ENCODE results near the gene FARS2. TPM values are rescaled to one million over a fixed set of nuclear protein-coding genes. Genes with fewer than 3 reads are reported as not detected.

The FARS2 gene
- total and polyA plus RNA-seq, 2 donors (not counting 1 experiment from before 2014, with no cell fraction given) = 33.0 to 35.5 TPM

- CTCF ChIA-PET = no interaction called here
Observed at GRCh38 chr6:5435449-5435848, 174.1 kb downstream of the FARS2 start.

DNA sequence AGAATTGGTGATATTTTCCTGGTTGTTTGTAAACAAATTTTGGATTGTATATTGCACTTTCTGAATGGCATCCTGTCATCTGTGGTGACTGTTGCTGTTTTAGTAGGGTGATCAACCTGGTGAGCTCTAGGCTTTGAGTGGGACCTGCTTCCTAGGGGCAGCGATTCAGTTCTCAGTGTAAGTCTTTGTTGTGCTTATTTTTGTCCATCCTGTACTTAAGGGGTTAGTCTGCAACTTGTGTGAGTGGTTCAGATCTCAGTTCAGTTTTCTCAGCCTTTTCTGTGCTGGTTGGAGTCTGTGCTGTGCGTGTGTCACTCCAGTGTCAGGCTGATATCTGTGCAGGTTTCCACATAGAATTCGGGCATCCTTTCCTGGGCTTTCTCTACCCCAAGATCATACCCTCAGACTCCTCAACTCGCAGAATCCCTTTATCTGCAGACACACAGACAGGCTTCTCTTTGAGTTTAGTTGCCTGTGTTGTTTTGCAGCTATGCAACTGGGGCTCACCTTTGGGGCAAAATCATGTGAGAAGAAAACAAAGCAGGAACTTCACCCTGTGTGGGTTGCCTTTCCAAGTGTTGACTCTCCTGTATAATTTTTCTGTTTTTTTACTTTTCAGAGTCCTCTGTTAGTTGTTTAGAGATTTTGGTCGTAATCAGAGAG lies 177.7 kb downstream of the FARS2 start:
- Mint-ChIP-seq H3K4me3 (no peak overlapping the region), H3K9me3 (ENCODE audit: insufficient read depth) (peaks cover 5% of the 10 kb centered on the region), H3K27me3 (no peaks in the 10 kb centered on the region), H3K27ac (no peak overlapping the region), H3K4me1 (peaks cover 9% of the 10 kb centered on the region)
- H3K9me3 ChIP-seq (ENCODE audit: control extremely low read depth in 1 of 3, control insufficient read depth in 2 of 3, insufficient read depth in 1 of 3, low read length in 2 of 3) = peaks cover 0 to 3% (median 2%) of the 10 kb centered on the region in 3 donors
- no peak overlapping the region for H3K27ac ChIP-seq (ENCODE audit: low read length in 2 of 2)
- H2AFZ ChIP-seq (ENCODE audit: insufficient read depth, low read depth, low read length, poor library complexity, severe bottlenecking) = no peak overlapping the region
- H3K9ac ChIP-seq (ENCODE audit: low read length) = no peak overlapping the region
- no peaks in the 10 kb centered on the region for H4K20me1 ChIP-seq (ENCODE audit: control insufficient read depth, insufficient read depth, low read length, poor library complexity, severe bottlenecking)
- H3K4me2 ChIP-seq (replicated peaks; ENCODE audit: low read depth, low read length, poor library complexity, severe bottlenecking) = no peak overlapping the region
- H3K27me3 ChIP-seq (replicated peaks in 1 of 4; ENCODE audit: control extremely low read depth in 1 of 4, control insufficient read depth in 3 of 4, insufficient read depth in 4 of 4, low read length in 3 of 4) = no peaks in the 10 kb centered on the region
- no peak for TF ChIP-seq EZH2 (IDR thresholded peaks at IDR 0.05; ENCODE audit: borderline replicate concordance, insufficient read depth, low read depth, low read length, poor library complexity, severe bottlenecking)
- TF ChIP-seq, protein P1, sequence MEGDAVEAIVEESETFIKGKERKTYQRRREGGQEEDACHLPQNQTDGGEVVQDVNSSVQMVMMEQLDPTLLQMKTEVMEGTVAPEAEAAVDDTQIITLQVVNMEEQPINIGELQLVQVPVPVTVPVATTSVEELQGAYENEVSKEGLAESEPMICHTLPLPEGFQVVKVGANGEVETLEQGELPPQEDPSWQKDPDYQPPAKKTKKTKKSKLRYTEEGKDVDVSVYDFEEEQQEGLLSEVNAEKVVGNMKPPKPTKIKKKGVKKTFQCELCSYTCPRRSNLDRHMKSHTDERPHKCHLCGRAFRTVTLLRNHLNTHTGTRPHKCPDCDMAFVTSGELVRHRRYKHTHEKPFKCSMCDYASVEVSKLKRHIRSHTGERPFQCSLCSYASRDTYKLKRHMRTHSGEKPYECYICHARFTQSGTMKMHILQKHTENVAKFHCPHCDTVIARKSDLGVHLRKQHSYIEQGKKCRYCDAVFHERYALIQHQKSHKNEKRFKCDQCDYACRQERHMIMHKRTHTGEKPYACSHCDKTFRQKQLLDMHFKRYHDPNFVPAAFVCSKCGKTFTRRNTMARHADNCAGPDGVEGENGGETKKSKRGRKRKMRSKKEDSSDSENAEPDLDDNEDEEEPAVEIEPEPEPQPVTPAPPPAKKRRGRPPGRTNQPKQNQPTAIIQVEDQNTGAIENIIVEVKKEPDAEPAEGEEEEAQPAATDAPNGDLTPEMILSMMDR (IDR thresholded peaks at IDR 0.05) = no peak
- intact Hi-C loops (cut with micrococcal nuclease) = no loop called here
- H3K4me1 ChIP-seq (ENCODE audit: control insufficient read depth in 2 of 2, insufficient read depth in 2 of 2, low read length in 2 of 2) = no peaks in the 10 kb centered on the region
- H3K79me2 ChIP-seq (ENCODE audit: control insufficient read depth, insufficient read depth, low read length) = no peaks in the 10 kb centered on the region
- ATAC-seq (ENCODE audit: low read depth) (no peak), DNase-seq (no peak)
- ChIA-PET POLR2A (no interaction called here), CTCF (no interaction called here)
- 100% methylated on average over 2 of the region's 5 CpGs for WGBS (ENCODE audit: insufficient coverage)
- H3K4me3 ChIP-seq (ENCODE audit: control extremely low read depth in 1 of 5, extremely low read depth in 1 of 5, insufficient read depth in 1 of 5, low read depth in 2 of 5, low read length in 4 of 5) = no peak overlapping the region
- H3K36me3 ChIP-seq (replicated peaks in 1 of 2; ENCODE audit: control extremely low read depth in 1 of 2, control insufficient read depth in 1 of 2, extremely low read depth in 1 of 2, insufficient read depth in 2 of 2, low read length in 1 of 2) = peaks cover 2 to 9% of the 10 kb centered on the region in 2 experiments

More at GRCh38 chr6:5435449-5435848, 174.1 kb downstream of the FARS2 start:
- DNase-seq (no peak), ATAC-seq (ENCODE audit: low read depth) (no peak)
- no peaks in the 10 kb centered on the region for H3K4me1 ChIP-seq (ENCODE audit: control insufficient read depth in 2 of 2, insufficient read depth in 2 of 2, low read length in 2 of 2)
- POLR2A ChIA-PET = no interaction called here
- Mint-ChIP-seq H3K27me3 (no peaks in the 10 kb centered on the region), H3K9me3 (ENCODE audit: insufficient read depth) (peaks cover 5% of the 10 kb centered on the region), H3K27ac (no peak overlapping the region), H3K4me3 (no peak overlapping the region), H3K4me1 (peaks cover 7% of the 10 kb centered on the region)
- intact Hi-C loops (cut with micrococcal nuclease) = no loop called here
- H3K4me2 ChIP-seq (replicated peaks; ENCODE audit: low read depth, low read length, poor library complexity, severe bottlenecking) = no peak overlapping the region
- no peak overlapping the region for H3K27ac ChIP-seq (ENCODE audit: low read length in 2 of 2)
- H3K9me3 ChIP-seq (ENCODE audit: control extremely low read depth in 1 of 3, control insufficient read depth in 2 of 3, insufficient read depth in 1 of 3, low read length in 2 of 3) = peaks cover 0 to 3% (median 2%) of the 10 kb centered on the region in 3 donors
- TF ChIP-seq, protein P1 (IDR thresholded peaks at IDR 0.05) = no peak
- TF ChIP-seq EZH2 (IDR thresholded peaks at IDR 0.05; ENCODE audit: borderline replicate concordance, insufficient read depth, low read depth, low read length, poor library complexity, severe bottlenecking) = no peak
- H3K27me3 ChIP-seq (replicated peaks in 1 of 4; ENCODE audit: control extremely low read depth in 1 of 4, control insufficient read depth in 3 of 4, insufficient read depth in 4 of 4, low read length in 3 of 4) = no peaks in the 10 kb centered on the region
- no CpG with 5 or more reads among the region's 7 CpGs for WGBS (ENCODE audit: insufficient coverage)
- no peaks in the 10 kb centered on the region for H4K20me1 ChIP-seq (ENCODE audit: control insufficient read depth, insufficient read depth, low read length, poor library complexity, severe bottlenecking)
- no peak overlapping the region for H2AFZ ChIP-seq (ENCODE audit: insufficient read depth, low read depth, low read length, poor library complexity, severe bottlenecking)
- no peak overlapping the region for H3K4me3 ChIP-seq (ENCODE audit: control extremely low read depth in 1 of 5, extremely low read depth in 1 of 5, insufficient read depth in 1 of 5, low read depth in 2 of 5, low read length in 4 of 5)
- H3K36me3 ChIP-seq (replicated peaks in 1 of 2; ENCODE audit: control extremely low read depth in 1 of 2, control insufficient read depth in 1 of 2, extremely low read depth in 1 of 2, insufficient read depth in 2 of 2, low read length in 1 of 2) = peaks cover 2 to 13% of the 10 kb centered on the region in 2 experiments
- H3K79me2 ChIP-seq (ENCODE audit: control insufficient read depth, insufficient read depth, low read length) = no peaks in the 10 kb centered on the region
- no peak overlapping the region for H3K9ac ChIP-seq (ENCODE audit: low read length)
